ENCODE measurements around the gene CRY2.
A peak's percentile ranks its signal among the peaks of the same experiment; 100 is the strongest.

CRY2 gene

GRCh38 chr11:45917623-45918330 is 70.5 kb downstream of the CRY2 start, which contains the start of gene PEX16:
PEX16 (minus strand) TSS chr11:45917877; CDS start chr11:45917811, 66 bp downstream.
- TF ChIP-seq, protein P1, sequence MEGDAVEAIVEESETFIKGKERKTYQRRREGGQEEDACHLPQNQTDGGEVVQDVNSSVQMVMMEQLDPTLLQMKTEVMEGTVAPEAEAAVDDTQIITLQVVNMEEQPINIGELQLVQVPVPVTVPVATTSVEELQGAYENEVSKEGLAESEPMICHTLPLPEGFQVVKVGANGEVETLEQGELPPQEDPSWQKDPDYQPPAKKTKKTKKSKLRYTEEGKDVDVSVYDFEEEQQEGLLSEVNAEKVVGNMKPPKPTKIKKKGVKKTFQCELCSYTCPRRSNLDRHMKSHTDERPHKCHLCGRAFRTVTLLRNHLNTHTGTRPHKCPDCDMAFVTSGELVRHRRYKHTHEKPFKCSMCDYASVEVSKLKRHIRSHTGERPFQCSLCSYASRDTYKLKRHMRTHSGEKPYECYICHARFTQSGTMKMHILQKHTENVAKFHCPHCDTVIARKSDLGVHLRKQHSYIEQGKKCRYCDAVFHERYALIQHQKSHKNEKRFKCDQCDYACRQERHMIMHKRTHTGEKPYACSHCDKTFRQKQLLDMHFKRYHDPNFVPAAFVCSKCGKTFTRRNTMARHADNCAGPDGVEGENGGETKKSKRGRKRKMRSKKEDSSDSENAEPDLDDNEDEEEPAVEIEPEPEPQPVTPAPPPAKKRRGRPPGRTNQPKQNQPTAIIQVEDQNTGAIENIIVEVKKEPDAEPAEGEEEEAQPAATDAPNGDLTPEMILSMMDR (IDR thresholded peaks at IDR 0.05; ENCODE audit: control insufficient read depth, insufficient read depth, low read depth, low read length, missing control alignments), result no peak

DNA sequence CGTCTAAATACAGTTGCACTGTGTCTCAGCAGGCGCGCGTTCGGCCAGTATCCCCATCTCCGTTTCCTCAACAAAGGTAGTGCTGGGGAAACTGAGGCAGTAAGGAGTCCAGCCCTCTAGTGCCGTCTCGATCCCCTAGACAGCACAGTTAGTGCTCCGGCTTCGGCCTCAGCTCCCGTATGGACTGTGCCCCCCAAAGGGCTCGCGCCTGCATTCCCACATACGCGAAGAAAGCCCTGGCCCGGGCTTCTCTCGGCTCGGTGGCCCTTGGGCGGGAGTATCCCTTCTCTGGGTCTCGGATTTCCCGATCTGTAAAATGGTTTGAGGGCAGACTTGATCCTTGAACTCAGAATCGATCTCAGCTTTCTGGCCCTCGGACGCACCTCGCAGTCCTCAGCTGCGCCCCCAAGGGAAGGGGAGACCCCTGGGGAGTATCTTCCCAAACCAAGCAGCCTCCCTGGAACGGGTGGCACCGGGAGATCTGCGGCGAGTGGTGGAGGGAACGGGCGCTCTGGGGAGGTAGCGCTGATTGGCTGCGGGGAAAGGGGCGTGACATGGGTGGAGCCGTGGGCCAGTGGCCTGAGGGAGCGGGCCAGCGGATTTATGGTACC is 71.2 kb downstream of the CRY2 start:
- peak; percentile 11 for DNase-seq (ENCODE audit: low read depth)
- TF ChIP-seq, protein P1 (IDR thresholded peaks at IDR 0.05; ENCODE audit: control insufficient read depth, insufficient read depth, low read depth, low read length, missing control alignments), result no peak
- H3K4me3 ChIP-seq (ENCODE audit: control insufficient read depth, low read depth, low read length), result peak overlapping the region; percentile 90

More at GRCh38 chr11:45917623-45918330, 70.5 kb downstream of the CRY2 start, which contains the start of gene PEX16:
- H3K4me3 ChIP-seq (ENCODE audit: control insufficient read depth, low read depth, low read length), result peak within 1 kb of the TSS; percentile 90
- peak; percentile 99 for DNase-seq (ENCODE audit: low read depth)

- no peak for DNase-seq (ENCODE audit: low read depth)
- H3K4me3 ChIP-seq (ENCODE audit: control insufficient read depth, low read depth, low read length), result peak overlapping the region; percentile 90
These were observed 71.8 kb downstream of the CRY2 start for GRCh38 chr11:45918962-45919675.

DNA sequence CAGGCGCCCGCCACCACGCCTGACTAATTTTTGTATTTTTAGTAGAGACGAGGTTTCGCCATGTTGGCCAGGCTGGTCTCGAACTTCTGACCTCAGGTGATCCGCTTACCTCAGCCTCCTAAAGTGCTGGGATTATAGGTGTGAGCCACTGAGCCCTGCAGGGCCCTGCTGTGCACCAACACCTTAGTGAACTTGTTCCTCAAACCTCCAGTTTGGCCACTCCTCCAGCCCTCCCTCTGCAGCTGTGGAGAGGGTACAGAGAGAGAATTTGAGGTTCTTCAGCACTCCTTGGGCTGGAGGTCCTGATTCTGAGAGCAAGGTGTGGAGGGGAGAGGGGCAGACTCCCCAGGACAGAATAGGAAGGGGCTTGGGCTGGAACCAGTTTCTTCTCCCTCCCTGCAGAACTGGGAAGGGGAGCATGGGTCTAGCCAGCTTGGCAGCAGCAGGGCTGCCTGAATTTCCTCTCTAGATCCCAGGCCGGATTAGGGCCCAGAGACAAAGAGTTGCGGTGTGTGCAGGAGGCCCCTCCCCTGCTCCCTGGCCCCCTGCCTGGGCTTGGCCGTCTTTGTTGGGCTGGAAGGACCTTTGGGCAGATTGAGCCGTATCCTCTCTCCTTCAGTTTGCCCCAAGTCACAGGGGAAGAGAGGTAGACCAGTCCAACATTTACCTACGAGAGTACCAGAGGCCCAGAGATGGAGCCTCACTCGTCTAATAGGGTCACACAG is 72.7 kb downstream of the CRY2 start:
- no peak overlapping the region for H3K4me3 ChIP-seq (ENCODE audit: control insufficient read depth, low read depth, low read length)
- DNase-seq (ENCODE audit: low read depth), result no peak
- TF ChIP-seq, protein P1 (IDR thresholded peaks at IDR 0.05; ENCODE audit: control insufficient read depth, insufficient read depth, low read depth, low read length, missing control alignments), result no peak

More at GRCh38 chr11:45918962-45919675, 71.8 kb downstream of the CRY2 start:
- TF ChIP-seq, protein P1 (IDR thresholded peaks at IDR 0.05; ENCODE audit: control insufficient read depth, insufficient read depth, low read depth, low read length, missing control alignments), result no peak

DNA sequence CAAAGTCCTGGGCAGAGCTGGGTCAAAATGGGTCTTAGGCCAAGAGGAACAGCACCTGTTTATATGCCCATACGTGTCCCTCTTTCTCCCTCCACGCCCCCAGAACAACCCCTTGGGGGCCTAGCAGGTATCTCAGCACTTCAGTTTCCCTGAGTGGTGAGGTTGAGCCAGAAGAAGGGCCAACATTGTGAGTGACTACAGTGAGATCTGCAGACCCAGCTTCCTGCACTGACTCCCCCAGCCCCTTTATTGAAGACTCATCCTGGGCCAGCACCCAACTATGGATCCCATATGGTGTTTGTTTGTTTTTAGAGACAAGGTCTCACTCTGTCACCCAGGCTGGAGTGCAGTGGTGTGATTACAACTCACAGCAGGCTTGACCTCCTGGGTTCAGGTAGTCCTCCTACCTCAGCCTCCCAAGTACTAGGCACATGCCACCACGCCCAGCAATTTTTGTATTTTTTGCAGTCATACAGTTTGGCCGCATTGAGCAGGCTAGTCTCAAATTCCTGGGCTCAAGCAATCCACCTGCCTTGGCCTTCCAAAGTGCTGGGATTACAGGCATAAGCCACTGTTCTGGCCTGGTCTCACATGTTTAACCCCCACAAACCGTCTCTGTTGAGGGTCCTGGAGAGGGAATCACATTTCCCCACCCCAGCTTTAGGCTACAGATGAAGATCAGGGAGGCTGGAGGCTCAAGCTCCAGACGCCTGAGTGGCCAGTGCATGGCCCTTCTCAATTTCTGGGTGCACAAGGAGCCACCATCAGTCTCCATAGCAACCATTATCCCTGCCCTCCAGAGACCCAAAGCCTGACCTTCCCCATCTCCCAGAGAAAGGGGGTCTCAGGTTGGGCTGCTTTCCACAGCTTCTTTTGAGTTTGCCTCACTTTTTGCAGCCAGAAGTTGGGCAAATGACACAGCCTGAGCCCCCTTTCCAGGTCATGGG is 73.5 kb downstream of the CRY2 start:
- TF ChIP-seq, protein P1 (IDR thresholded peaks at IDR 0.05; ENCODE audit: control insufficient read depth, insufficient read depth, low read depth, low read length, missing control alignments), result no peak
- no peak overlapping the region for H3K4me3 ChIP-seq (ENCODE audit: control insufficient read depth, low read depth, low read length)
- no peak for DNase-seq (ENCODE audit: low read depth)
